Activated T-cell treated with anti-CD3 and anti-CD28 coated beads, Interleukin-2, amount 50 U/mL, for 4 hours (primary cell): ENCODE data around the gene GNL3L. TPM values are rescaled to one million over a fixed set of nuclear protein-coding genes. Genes with fewer than 3 reads are reported as not detected.
"Not testable (repeated sequence)": the region's sequence is repeated elsewhere in the genome, so short reads cannot be mapped to it uniquely, and the experiment has no call there.

ENCODE experiments used
- ATAC-seq, 2 donors: fragments of 200-7000 bp; cut with Tn5 transposase; one replicate each; pipeline ENCODE4 v1.10.0; 2021
- DNase-seq: peaks from one replicate; pipeline ENCODE4 v3.0.0-alpha.2; 2020
- H3K27me3 Mint-ChIP-seq: one replicate; pipeline ENCODE4 v1.8.0; 2021; ENCODE audit warnings: low read depth, mixed read lengths
- H3K36me3 Mint-ChIP-seq: one replicate; pipeline ENCODE4 v1.8.0; 2022; ENCODE audit warnings: mixed read lengths; ENCODE audit not compliant: insufficient read depth
- H3K4me1 Mint-ChIP-seq: one replicate; pipeline ENCODE4 v1.8.0; 2021; ENCODE audit warnings: low read depth, mixed read lengths
- H3K4me3 Mint-ChIP-seq: one replicate; pipeline ENCODE4 v1.8.0; 2021; ENCODE audit warnings: mild to moderate bottlenecking, moderate library complexity, mixed read lengths
- H3K9me3 Mint-ChIP-seq: one replicate; pipeline ENCODE4 v1.8.0; 2021; ENCODE audit warnings: mixed read lengths
- total RNA-seq, 3 donors: library from RNA; stranded (reverse); gene quantifications; one replicate each; pipeline ENCODE4 v1.2.1, GENCODE V29; 2021

GNL3L gene
- total RNA-seq, 3 donors from 2014 or later: 105 to 111 (median 109) TPM

GRCh38 chrX:54529151-54529550 lies 868 bp upstream of the GNL3L start:
- Mint-ChIP-seq H3K36me3 (peaks cover 11% of the 10 kb centered on the region), H3K9me3 (no peaks in the 10 kb centered on the region), H3K4me1 (peaks cover 28% of the 10 kb centered on the region), H3K27me3 (no peaks in the 10 kb centered on the region), H3K4me3 (peak overlapping the region; percentile 85)
- ATAC-seq (no peak), DNase-seq (no peak)

- ATAC-seq (peak; percentile 13 to 19), DNase-seq (no peak)
- H3K9me3 Mint-ChIP-seq: no peaks in the 10 kb centered on the region
- peaks cover 18% of the 10 kb centered on the region for H3K36me3 Mint-ChIP-seq
- H3K27me3 Mint-ChIP-seq: no peaks in the 10 kb centered on the region
- peak overlapping the region; percentile 96 for H3K4me3 Mint-ChIP-seq
- H3K4me1 Mint-ChIP-seq: peaks cover 35% of the 10 kb centered on the region
Measured at GRCh38 chrX:54530357-54530900, 410 bp downstream of the GNL3L start.

DNA sequence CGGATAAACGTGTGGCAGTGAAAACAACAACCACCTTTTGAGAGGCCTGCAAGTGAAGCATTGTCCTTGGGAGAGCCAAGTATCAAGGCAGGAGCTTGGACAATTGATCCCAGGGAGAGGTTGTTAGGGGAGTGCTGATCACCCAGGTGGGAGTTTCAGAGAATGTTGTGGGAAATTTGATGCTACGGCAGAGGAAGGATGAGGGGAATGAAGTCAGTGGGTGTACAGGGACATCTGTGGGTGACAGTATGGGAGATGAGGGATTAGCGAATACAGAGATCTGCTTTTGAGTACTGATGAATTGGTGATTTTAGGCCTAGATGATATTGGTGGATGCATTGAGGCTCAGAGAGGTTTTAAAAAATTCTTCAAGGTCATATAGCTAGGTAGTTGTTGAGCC lies 4.3 kb downstream of the GNL3L start:
- DNase-seq (no peak), ATAC-seq (no peak)
- Mint-ChIP-seq H3K27me3 (no peaks in the 10 kb centered on the region), H3K4me3 (peak overlapping the region; percentile 28), H3K4me1 (peaks cover 32% of the 10 kb centered on the region), H3K36me3 (peaks cover 18% of the 10 kb centered on the region), H3K9me3 (no peaks in the 10 kb centered on the region)

DNA sequence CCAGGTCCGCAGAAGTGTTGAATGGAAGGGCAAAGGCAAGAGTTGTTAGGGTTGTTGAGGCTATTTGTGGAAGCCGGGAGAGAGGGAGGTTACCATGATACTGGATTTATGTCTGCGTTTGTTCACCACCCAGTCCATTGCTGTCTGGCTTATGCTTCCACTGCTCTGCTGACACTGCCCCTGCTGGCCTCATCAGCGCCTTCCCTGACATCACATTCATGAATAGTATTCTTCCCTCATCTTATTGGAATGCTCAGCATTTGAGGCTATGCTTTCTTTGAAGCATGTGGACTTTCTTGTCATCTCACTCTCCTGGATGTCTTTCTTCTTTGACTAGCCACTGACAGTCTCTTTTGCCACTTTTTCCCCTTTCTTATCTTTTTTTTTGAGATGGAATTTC lies 10.3 kb downstream of the GNL3L start:
- no peak for DNase-seq
- Mint-ChIP-seq H3K9me3 (no peaks in the 10 kb centered on the region), H3K4me1 (no peaks in the 10 kb centered on the region), H3K27me3 (no peaks in the 10 kb centered on the region), H3K4me3 (no peak overlapping the region), H3K36me3 (peaks cover 20% of the 10 kb centered on the region)
- ATAC-seq: no peak

DNA sequence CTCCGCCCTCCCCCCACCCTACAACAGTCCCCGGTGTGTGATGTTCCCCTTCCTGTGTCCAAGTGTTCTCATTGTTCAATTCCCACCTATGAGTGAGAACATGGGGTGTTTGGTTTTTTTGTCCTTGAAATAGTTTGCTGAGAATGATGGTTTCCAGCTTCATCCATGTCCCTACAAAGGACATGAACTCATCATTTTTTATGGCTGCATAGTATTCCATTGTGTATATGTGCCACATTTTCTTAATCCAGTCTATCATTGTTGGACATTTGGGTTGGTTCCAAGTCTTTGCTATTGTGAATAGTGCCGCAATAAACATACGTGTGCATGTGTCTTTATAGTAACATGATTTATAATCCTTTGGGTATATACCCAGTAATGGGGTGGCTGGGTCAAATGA lies 12.2 kb downstream of the GNL3L start:
- ATAC-seq, H3K4me1 Mint-ChIP-seq, H3K27me3 Mint-ChIP-seq, DNase-seq, H3K9me3 Mint-ChIP-seq, H3K4me3 Mint-ChIP-seq: not testable (repeated sequence)
- peaks cover 20% of the 10 kb centered on the region for H3K36me3 Mint-ChIP-seq

GRCh38 chrX:54550821-54551220 lies 20.8 kb downstream of the GNL3L start:
- no peak for ATAC-seq
- H3K9me3 Mint-ChIP-seq: no peaks in the 10 kb centered on the region
- peaks cover 34% of the 10 kb centered on the region for H3K36me3 Mint-ChIP-seq
- no peak overlapping the region for H3K4me3 Mint-ChIP-seq
- H3K27me3 Mint-ChIP-seq: no peaks in the 10 kb centered on the region
- no peak for DNase-seq
- H3K4me1 Mint-ChIP-seq: no peaks in the 10 kb centered on the region

DNA sequence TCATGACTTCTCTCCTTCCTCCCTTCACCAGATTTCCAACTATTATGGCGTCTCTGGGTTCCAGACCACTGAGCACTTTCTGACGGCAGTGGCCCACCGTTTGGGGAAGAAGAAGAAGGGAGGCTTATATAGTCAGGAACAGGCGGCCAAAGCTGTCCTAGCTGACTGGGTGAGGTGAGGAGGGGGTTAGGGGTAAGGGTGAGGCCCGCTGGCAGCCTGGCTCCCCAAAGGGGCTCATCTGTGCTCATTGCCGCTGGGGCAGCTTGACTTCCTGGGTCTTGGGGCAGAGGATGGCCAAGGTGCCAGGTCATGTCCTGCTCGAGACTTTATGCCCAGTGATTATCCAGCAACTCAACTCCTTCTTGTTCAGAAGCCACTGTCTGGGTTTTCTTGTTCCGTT lies 21.8 kb downstream of the GNL3L start:
- no peak overlapping the region for H3K4me3 Mint-ChIP-seq
- no peak for ATAC-seq
- DNase-seq: no peak
- H3K4me1 Mint-ChIP-seq: no peaks in the 10 kb centered on the region
- no peaks in the 10 kb centered on the region for H3K9me3 Mint-ChIP-seq
- H3K27me3 Mint-ChIP-seq: no peaks in the 10 kb centered on the region
- H3K36me3 Mint-ChIP-seq: peaks cover 37% of the 10 kb centered on the region

GRCh38 chrX:54555006-54555405 lies 25.0 kb downstream of the GNL3L start:
- not testable (repeated sequence) for H3K4me3 Mint-ChIP-seq, DNase-seq, H3K4me1 Mint-ChIP-seq, H3K27me3 Mint-ChIP-seq, H3K9me3 Mint-ChIP-seq, ATAC-seq
- H3K36me3 Mint-ChIP-seq: peaks cover 19% of the 10 kb centered on the region

DNA sequence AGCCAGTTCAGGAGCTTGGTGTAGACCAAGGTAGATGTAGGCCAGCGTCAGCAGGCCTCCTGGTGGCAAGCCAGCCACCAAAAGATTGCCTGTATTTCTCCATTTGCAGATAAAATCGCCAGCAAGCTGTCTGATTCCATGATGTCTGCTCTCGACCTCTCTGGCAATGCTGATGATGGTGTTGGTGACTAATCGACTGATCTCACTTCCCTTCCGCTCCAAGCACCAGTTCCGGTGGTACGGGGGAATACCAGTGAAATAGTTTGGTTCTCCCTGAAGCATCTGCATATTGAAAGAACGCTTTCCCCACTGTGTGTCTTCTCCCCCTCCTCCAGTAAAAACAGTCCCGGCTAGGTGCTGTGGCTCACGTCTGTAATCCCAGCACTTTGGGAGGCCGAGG lies 30.4 kb downstream of the GNL3L start:
- H3K4me3 Mint-ChIP-seq: no peak overlapping the region
- no peak for DNase-seq
- no peaks in the 10 kb centered on the region for H3K9me3 Mint-ChIP-seq
- no peaks in the 10 kb centered on the region for H3K4me1 Mint-ChIP-seq
- H3K27me3 Mint-ChIP-seq: no peaks in the 10 kb centered on the region
- H3K36me3 Mint-ChIP-seq: peaks cover 18% of the 10 kb centered on the region
- ATAC-seq: no peak

- H3K36me3 Mint-ChIP-seq: peaks cover 12% of the 10 kb centered on the region
- ATAC-seq (no peak), DNase-seq (no peak)
- H3K4me3 Mint-ChIP-seq: no peak overlapping the region
- no peaks in the 10 kb centered on the region for H3K4me1 Mint-ChIP-seq
- no peaks in the 10 kb centered on the region for H3K9me3 Mint-ChIP-seq
- H3K27me3 Mint-ChIP-seq: no peaks in the 10 kb centered on the region
Measured at GRCh38 chrX:54561622-54562021, 31.6 kb downstream of the GNL3L start.

DNA sequence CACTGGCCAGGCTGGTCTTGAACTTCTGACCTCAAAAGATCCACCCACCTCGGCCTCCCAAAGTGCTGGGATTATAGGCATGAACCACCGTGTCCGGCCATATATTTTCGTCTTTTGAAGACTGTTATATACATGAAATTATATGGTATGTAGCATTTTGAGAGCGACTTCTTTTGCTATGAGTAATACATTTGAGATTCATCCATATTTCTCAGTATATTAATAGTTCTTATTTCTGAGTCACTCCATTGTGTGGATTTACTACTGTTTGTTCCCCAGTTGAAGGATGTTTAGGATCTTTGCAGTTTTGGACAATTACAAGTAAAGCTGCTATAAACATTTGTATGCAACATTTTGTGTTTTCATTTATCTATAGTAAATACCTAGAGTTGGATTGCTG lies 34.9 kb downstream of the GNL3L start:
- Mint-ChIP-seq H3K4me3 (no peak overlapping the region), H3K36me3 (peaks cover 18% of the 10 kb centered on the region), H3K9me3 (peaks cover 4% of the 10 kb centered on the region), H3K27me3 (no peaks in the 10 kb centered on the region), H3K4me1 (no peaks in the 10 kb centered on the region)
- ATAC-seq: no peak
- no peak for DNase-seq

- Mint-ChIP-seq H3K9me3 (peaks cover 4% of the 10 kb centered on the region), H3K27me3 (no peaks in the 10 kb centered on the region), H3K4me1 (no peaks in the 10 kb centered on the region), H3K4me3 (no peak overlapping the region), H3K36me3 (peaks cover 18% of the 10 kb centered on the region)
- DNase-seq (no peak), ATAC-seq (no peak)
Measured at GRCh38 chrX:54570332-54570731, 40.3 kb downstream of the GNL3L start.

DNA sequence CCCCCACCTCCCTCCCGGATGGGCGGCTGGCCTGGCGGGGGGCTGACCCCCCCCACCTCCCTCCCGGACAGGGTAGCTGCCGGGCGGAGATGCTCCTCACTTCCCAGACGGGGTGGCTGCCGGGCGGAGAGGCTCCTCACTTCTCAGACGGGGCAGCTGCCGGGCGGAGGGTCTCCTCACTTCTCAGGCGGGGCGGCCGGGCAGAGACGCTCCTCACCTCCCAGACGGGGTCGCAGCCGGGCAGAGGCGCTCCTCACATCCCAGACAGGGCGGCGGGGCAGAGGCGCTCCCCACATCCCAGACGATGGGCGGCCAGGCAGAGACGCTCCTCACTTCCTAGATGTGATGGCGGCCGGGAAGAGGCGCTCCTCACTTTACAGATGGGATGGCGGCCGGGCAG lies 42.6 kb downstream of the GNL3L start:
- H3K4me3 Mint-ChIP-seq, DNase-seq, H3K9me3 Mint-ChIP-seq, H3K27me3 Mint-ChIP-seq, H3K4me1 Mint-ChIP-seq, ATAC-seq: not testable (repeated sequence)
- peaks cover 23% of the 10 kb centered on the region for H3K36me3 Mint-ChIP-seq

- DNase-seq (no peak), ATAC-seq (no peak)
- Mint-ChIP-seq H3K4me1 (no peaks in the 10 kb centered on the region), H3K27me3 (no peaks in the 10 kb centered on the region), H3K9me3 (no peaks in the 10 kb centered on the region), H3K36me3 (peaks cover 14% of the 10 kb centered on the region), H3K4me3 (no peak overlapping the region)
Measured at GRCh38 chrX:54597728-54598127, 67.7 kb downstream of the GNL3L start.

- Mint-ChIP-seq H3K27me3 (no peaks in the 10 kb centered on the region), H3K4me1 (no peaks in the 10 kb centered on the region), H3K36me3 (peaks cover 2% of the 10 kb centered on the region), H3K4me3 (no peak overlapping the region), H3K9me3 (no peaks in the 10 kb centered on the region)
- DNase-seq: no peak
- no peak for ATAC-seq
Measured at GRCh38 chrX:54602563-54602962, 72.5 kb downstream of the GNL3L start.
